HG02852 (cell line): ENCODE measurements around the gene TPX2.

ENCODE experiments used
- ATAC-seq: cut with Tn5 transposase; IDR thresholded peaks from one replicate; pipeline ENCODE4 v1.9.1; 2021; ENCODE audit warnings: mild to moderate bottlenecking, moderate library complexity; ENCODE audit not compliant: unreplicated experiment

Gene TPX2

GRCh38 chr20:31758991-31759390 is 19.9 kb downstream of the TPX2 start:
- ATAC-seq, result no peak

GRCh38 chr20:31759836-31760518 is 20.9 kb downstream of the TPX2 start:
- no peak for ATAC-seq

DNA sequence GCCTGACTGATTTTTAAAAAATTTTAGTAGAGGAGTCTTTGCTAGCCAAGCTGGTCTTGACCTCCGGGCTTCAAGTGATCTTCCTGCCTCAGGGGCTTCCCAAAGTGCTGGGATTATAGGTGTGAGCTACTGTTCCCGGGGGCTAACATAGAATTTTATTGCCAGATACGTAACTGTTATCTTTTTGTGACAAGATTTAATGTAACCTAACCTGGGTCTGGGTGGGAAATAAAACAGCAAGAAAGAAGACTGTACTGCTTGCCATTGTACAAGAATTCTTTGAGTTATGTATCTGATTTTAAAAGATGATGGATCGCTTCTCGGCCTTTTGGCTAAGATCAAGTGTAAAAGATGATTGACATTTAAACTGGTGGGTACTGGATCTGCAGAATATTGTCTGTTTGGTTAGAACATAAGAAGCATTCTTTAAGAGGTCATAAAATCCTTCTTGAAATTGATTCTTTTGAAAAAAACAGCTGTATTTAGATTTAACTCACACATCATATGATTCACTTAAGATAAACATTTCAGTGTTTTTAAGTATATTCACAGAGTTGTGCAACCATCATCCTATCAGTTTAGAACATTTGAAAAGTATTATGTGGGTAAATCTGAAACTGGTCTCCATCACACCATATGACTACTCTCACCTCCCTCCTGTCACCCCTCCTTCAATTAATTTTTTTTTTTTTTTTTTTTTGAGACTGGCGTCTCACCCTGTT is 21.6 kb downstream of the TPX2 start:
- no peak for ATAC-seq

GRCh38 chr20:31764641-31765305 is 25.7 kb downstream of the TPX2 start:
- no peak for ATAC-seq

DNA sequence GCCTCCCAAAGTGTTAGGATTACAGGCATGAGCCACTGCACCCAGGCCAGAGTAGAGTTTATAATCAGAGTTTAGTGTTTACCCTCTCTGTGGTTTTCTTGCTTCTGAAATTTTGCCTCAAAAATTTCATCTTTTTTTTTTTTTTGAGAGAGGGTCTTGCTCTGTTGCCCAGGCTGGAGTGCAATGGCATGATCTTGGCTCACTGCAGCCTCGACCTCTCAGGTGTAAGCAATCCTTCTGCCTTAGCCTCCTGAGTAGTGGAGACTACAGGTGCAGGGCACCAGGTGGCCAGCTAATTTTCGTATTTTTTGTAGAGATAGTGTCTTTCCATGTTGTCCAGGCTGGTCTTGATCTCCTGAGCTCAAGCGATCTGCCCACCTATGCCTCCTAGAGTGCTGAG is 28.7 kb downstream of the TPX2 start:
- no peak for ATAC-seq

DNA sequence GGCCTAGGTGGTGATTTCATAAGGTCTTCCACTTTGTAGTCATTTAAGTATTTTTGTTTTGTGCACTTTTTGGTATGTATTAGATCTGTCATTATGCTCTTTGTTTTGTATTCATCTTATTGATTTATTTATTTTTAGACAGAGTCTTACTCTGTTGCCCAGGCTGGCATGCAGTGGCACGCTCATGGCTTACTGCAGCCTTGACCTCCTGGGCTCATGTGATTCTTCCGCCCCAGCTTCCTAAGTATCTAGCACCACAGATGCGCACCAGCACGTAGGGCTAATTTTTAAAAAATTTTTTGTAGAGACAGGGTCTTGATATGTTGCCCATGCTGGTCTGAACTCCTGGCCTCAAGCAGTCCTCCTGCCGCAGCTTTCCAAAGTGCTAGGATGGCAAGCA is 30.6 kb downstream of the TPX2 start:
- ATAC-seq, result no peak

DNA sequence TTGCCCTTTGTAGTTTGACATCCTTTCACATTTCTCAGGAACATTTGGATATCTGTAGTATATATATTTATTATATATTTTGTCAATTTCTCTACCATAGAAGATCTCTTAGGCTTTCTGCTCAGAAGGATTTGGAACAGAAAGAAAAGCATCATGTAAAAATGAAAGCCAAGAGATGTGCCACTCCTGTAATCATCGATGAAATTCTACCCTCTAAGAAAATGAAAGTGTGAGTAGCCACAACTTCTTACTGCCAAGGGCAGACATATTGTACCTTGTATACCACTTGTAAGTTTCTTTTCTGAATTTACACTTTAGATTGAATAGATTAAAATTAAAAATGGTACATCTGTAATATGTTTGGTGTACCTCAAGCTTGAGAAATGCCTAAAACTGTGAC is 31.2 kb downstream of the TPX2 start:
- no peak for ATAC-seq

DNA sequence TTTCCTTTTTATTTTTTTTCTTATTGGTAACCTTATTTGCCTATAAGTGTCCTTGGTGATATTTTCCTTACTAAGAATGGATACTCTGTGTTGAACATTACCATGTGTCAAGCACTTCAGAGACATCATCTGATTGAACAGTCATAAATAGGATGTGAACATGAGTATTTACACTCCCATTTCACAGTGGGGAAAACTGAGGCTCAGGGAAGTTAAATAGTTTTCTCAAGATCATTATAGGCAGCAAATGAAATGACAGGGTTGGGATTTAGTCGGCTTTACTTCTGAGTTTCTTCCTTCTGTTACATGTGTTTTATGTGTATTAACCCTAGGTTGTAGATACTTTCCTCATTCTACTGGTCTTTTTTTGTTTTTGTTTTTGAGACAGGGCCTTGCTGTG is 35.3 kb downstream of the TPX2 start:
- ATAC-seq, result no peak

GRCh38 chr20:31780839-31781238 is 41.7 kb downstream of the TPX2 start:
- ATAC-seq, result no peak

DNA sequence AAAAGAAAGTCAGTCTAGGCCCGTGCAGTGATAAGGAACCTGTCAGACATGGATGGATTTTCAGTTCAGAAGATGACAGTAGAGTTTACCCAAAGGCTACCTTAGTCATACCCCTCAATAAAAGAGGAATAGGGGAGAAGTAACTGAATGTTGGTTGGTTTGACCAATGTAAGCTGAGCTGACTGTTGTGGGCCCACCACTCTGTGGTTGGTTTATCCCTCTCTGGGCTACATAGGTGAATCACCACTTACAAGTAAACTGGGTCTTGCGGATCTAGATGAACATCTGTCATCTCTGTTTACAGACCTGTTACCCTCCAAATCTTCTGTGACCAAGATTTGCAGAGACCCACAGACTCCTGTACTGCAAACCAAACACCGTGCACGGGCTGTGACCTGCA is 42.9 kb downstream of the TPX2 start:
- ATAC-seq, result no peak

- no peak for ATAC-seq
Measured at GRCh38 chr20:31784354-31785044, 45.4 kb downstream of the TPX2 start.

- ATAC-seq, result no peak
Measured at GRCh38 chr20:31785089-31785488, 46.0 kb downstream of the TPX2 start.

DNA sequence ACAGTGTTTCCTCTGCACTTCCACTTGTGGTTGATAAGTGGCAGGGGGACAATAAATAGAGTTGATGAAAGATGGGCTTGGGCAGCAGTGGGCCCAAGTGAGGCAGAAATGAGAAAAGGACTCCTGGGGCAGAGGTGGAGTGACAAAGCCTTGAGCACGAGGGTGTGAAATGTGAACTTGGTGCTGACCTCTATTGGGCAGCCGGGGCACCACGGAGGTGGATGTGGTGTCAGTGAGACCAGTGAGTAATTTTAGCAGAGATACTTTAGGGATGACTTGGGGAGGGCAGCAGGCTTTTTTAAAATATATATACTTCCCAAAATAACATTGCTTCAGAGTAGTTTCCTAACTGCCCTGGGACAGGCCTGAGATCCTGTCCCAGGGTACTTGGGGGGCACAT is 49.5 kb downstream of the TPX2 start:
- ATAC-seq, result no peak

DNA sequence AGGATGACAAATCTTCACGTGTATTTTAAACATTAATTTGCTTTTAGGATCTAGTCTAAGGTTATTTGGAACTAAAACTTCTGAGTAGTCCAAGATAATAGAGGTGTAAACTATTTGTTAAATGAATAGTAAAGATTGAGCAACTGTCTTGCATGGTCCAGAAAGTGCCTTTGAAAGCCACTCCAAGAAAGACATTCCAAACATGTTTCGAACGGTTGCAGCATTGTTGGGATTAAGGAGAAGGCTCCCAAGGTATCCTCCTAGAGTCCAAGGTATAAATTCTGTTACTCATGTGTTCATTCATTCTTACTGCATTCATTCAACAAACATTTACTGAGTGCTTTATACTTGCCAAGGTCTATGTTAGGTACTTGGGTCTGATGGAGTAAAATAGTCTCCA is 51.3 kb downstream of the TPX2 start:
- ATAC-seq, result no peak

DNA sequence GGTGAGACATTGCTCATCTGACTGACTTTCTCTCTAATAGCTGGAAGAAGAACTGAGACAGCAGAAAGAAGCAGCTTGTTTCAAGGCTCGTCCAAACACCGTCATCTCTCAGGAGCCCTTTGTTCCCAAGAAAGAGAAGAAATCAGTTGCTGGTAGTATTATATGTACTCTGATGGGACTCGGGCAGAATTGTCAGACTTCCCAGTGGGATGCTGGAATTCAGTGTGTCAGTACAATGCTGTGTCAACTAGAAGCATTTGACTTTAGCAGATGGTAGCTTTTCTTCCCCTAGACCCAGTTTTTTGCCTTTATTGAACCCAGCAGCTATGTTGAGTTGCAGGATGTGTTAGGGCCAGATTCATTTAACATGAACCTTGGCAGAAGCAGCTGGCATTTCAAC is 58.3 kb downstream of the TPX2 start:
- no peak for ATAC-seq

DNA sequence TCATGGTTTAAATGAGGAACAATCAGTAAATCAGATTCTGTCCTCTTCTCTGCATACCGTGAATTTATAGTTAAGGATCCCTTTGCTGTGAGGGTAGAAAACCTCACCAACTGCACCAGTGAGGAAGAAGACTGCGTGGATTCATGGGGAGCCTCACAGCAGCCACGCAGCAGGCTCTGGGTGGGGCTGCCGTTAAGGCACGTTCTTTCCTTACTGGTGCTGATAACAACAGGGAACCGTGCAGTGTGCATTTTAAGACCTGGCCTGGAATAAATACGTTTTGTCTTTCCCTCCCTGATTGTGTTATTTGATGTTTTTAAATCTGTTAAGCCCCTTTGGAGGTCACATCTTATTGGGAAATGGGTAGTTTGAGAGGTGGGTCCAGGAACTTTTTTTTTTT is 62.4 kb downstream of the TPX2 start:
- no peak for ATAC-seq

- no peak for ATAC-seq
Measured at GRCh38 chr20:31803552-31804291, 64.6 kb downstream of the TPX2 start.

DNA sequence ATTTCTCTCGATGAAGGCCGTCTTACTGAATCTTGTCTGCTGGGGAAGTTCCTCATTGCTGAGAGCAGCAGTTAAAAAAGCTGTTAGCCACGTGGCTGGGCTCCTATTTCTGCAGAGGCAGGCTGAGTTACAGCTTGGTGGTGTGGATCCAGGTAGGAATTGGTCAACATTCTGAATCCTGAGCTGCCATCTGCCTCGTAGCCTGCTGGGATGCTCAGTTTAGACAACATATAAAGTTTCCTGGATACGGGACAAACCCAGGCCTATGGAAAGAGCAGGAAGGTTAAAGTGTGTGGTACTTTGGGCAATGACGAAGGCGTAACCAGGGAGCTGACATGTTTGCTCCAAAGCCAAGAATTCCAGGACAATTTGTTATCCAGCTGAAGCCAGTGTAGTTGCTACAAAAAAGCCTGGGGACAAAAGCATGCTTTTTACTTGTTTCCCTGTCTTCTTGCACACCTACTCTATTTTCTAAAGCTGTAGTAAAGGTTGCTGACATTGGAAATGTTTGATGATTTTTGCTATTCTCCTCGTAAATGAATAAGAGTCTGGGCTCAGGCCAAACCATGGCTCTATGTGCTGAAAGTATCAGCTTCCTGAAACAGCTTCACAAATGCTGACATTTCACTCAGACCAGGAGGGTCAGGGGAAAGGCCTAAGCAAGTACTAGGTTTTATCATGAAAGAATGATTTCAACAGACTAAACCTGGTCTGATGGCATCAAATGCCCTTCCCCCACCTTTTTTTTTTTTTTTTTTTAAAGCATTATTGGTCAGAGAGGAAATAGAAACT is 67.7 kb downstream of the TPX2 start:
- ATAC-seq, result no peak

GRCh38 chr20:31808481-31808880 is 69.4 kb downstream of the TPX2 start:
- ATAC-seq, result no peak

DNA sequence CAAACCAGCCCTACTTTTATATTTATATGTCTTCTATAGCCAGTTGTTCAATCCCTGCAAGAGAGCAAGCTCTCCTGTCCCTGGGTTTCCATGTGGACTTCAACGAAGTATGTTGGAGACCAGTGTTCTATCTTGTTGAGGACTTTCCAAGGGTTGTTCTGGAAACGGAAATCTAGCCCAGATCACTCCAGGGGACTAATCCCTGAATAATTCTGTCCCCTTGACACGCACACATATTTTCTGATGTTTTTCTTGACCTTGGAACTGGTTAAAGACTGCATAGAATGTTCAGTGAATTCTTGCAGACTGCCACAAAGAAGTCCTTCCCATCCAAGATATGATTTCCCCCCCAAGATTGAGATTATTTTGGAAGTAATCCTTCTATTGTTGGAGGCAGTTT is 70.6 kb downstream of the TPX2 start:
- ATAC-seq, result no peak
